Right atrium auricular region (tissue), 2 donors: Measurements from ENCODE around the gene LCN12. TPM values are rescaled to one million over a fixed set of nuclear protein-coding genes. Genes with fewer than 3 reads are reported as not detected.

Experiments
- DNase-seq: peaks from one replicate; pipeline ENCODE4 v3.0.0-alpha.2; 2019; ENCODE audit warnings: low spot score
- H3K27ac ChIP-seq, 2 donors: fragments of 200-600 bp; sonication (generic); 1 replicate in 1 of 2; 2 replicates in 1 of 2; pipeline ENCODE4 v1.5.1; 2016 to 2019
- H3K27me3 ChIP-seq, 2 donors: fragments of 200-600 bp; sonication (generic); one replicate each; pipeline versions ENCODE4 v1.5.1 to v1.6.0; 2017 to 2019
- H3K36me3 ChIP-seq: fragments of 200-600 bp; sonication (generic); one replicate; pipeline ENCODE4 v1.5.1; 2016
- H3K4me1 ChIP-seq, 2 donors: fragments of 200-600 bp; sonication (generic); one replicate each; pipeline versions ENCODE4 v1.5.1 to v1.6.0; 2017 to 2019
- H3K4me3 ChIP-seq, 2 donors: fragments of 200-600 bp; sonication (generic); 1 replicate in 1 of 2; 2 replicates in 1 of 2; pipeline ENCODE4 v1.5.1; 2017 to 2019; ENCODE audit warnings: mild to moderate bottlenecking in 1 of 2, moderate library complexity in 1 of 2
- H3K9me3 ChIP-seq, 2 donors: fragments of 200-600 bp; sonication (generic); one replicate each; pipeline ENCODE4 v1.5.1; 2019
- CTCF ChIP-seq, 2 donors: fragments of 200-600 bp; sonication (generic); IDR thresholded peaks; one replicate each; pipeline ENCODE4 v1.5.1; 2019; ENCODE audit warnings: antibody characterized with exemption in 2 of 2
- total RNA-seq, 2 donors: library from RNA; depleted of rRNA; stranded (reverse); fragments of >200 nt; gene quantifications; one replicate each; pipeline ENCODE4 v1.1.0, GENCODE V29; 2016

LCN12 gene
- total RNA-seq, 2 donors from 2014 or later: 10.8 to 11.3 TPM

DNA sequence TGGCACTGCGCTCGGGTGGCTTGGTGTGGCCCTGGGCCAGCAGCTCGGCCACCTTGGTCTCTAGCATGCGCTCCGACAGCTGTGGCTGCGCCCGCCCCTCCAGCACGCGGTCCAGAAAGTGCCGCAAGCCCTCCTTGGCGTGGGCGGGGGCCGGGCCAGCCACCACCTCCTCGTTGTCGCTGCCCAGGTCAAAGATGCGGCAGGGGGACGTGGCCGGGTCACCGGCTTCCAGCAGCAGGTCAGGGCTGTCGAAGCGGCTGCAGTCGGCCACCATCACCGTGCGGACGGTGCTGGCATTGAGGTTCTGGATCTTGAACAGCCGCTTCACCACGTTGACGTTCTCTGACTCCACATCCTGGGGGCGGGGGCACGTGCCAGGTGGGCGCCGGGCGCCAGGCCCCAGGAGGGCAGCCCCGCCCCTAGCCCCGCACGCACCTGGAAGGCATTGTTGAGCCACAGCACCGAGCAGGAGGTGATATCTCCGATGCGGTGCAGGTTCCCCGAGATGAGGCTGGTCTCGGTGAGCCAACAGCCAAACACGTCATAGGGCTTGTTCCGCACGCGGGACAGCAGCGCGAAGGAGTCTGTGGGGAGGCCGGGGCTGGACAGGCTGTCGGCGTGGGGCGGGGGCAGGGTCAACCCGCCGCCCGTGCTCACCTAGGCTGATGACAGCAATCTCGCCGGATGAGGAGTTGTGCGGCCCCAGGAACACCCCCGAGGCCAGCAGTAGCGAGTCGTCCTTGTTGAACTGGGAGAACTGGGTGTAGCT, 9.8 kb upstream of the LCN12 start:
- H3K4me1 ChIP-seq: peaks cover 0 to 37% of the 10 kb centered on the region in 2 donors
- no peak for DNase-seq
- H3K27ac ChIP-seq: peak overlapping the region; percentile 91 to 95
- peaks cover 41% of the 10 kb centered on the region for H3K36me3 ChIP-seq
- no peaks in the 10 kb centered on the region for H3K9me3 ChIP-seq
- H3K4me3 ChIP-seq: no peak overlapping the region
- H3K27me3 ChIP-seq: no peaks in the 10 kb centered on the region
- no peak for TF ChIP-seq CTCF (IDR thresholded peaks at IDR 0.05)

DNA sequence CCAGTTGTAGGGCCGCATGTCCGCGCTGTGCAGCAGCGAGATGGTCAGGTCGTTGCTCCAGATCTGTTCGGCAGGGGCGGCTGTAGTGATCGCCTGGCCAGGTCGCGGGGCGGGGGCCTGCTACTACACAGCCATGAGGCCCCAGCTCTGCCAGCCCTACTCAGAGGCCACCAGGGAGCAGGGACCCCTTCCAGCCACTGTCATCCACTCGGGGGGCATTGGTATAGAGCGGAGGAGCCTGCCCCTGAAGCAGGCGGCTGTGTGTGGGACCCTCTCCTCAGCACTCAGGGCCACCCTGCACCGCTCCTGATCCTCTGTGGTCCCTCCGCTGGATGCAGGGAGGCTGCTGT, 9.2 kb upstream of the LCN12 start:
- Histone ChIP-seq H3K36me3 (peaks cover 41% of the 10 kb centered on the region), H3K4me3 (peak overlapping the region in 1 of 2 donors; percentile 85), H3K9me3 (no peaks in the 10 kb centered on the region), H3K27me3 (no peaks in the 10 kb centered on the region), H3K27ac (peak overlapping the region; percentile 91 to 95), H3K4me1 (peaks cover 0 to 43% of the 10 kb centered on the region in 2 donors)
- no peak for TF ChIP-seq CTCF (IDR thresholded peaks at IDR 0.05)
- no peak for DNase-seq

DNA sequence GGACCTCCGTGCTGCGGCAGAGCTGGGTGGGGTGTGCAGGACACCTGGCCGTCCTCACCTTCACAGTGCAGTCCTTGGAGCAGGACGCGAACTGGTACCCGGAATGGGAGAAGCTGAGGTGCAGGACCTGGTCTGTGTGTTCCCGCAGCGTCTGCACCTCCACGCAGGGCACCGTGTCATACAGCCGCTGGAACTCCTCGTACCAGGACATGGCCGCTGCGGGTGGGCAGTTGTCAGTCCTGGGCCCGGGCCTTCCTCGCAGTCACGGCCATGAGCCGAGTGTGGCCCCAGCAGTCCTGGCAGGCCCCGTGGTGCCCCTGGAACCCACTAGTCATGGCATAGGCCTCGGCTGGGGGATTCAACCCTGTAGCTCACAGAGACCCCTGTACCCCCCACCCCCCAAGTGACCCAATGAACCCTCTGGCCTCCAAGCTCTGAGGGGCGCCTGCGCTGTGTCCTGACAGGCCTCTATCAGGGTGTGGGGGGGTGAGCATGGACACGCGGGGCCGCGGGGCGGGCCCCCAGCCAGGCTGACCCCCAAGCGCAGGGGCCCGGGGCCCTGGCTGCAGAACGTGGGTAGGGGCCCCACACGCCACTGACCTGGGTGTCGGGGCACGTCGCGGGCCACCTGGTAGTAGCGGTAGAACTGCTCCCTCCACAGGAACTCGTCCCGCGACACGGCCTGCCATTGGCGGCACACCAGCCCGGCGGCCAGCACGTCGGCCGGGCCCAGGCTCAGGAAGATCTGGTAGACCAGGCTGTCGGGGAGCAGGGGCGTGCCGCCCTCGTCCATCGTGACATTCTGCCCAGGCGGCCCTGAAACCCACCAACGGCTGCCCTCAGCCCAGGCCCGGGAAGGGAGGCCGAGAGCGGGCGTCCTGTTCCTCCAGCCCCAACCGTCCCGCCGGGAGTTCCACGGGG, 8.5 kb upstream of the LCN12 start:
- Histone ChIP-seq H3K36me3 (peaks cover 41% of the 10 kb centered on the region), H3K4me3 (peak overlapping the region; percentile 85 to 87), H3K27ac (peak overlapping the region; percentile 91 to 95), H3K27me3 (no peaks in the 10 kb centered on the region), H3K4me1 (peaks cover 0 to 50% of the 10 kb centered on the region in 2 donors), H3K9me3 (no peaks in the 10 kb centered on the region)
- no peak for DNase-seq
- TF ChIP-seq CTCF (IDR thresholded peaks at IDR 0.05): no peak

DNA sequence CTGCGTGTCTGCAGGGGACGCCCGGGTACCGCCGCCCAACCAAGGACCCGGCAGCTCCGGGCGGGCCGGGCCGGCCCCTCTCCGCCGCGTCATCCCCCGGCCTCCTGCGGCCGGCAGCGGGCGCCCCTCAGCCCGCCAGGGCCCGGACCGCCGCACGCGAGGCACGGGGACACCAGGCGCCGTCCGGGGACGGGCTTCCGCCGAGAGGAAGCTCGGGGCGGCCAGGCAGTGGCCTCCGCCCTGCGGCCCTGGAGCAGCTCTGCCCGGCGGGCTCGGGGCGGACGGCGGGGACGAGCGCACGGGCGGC, 7.9 kb upstream of the LCN12 start:
- Histone ChIP-seq H3K36me3 (peaks cover 39% of the 10 kb centered on the region), H3K4me3 (peak overlapping the region; percentile 85 to 87), H3K27ac (peak overlapping the region; percentile 91 to 95), H3K27me3 (no peaks in the 10 kb centered on the region), H3K9me3 (no peaks in the 10 kb centered on the region), H3K4me1 (peaks cover 0 to 56% of the 10 kb centered on the region in 2 donors)
- TF ChIP-seq CTCF (IDR thresholded peaks at IDR 0.05): no peak
- no peak for DNase-seq

DNA sequence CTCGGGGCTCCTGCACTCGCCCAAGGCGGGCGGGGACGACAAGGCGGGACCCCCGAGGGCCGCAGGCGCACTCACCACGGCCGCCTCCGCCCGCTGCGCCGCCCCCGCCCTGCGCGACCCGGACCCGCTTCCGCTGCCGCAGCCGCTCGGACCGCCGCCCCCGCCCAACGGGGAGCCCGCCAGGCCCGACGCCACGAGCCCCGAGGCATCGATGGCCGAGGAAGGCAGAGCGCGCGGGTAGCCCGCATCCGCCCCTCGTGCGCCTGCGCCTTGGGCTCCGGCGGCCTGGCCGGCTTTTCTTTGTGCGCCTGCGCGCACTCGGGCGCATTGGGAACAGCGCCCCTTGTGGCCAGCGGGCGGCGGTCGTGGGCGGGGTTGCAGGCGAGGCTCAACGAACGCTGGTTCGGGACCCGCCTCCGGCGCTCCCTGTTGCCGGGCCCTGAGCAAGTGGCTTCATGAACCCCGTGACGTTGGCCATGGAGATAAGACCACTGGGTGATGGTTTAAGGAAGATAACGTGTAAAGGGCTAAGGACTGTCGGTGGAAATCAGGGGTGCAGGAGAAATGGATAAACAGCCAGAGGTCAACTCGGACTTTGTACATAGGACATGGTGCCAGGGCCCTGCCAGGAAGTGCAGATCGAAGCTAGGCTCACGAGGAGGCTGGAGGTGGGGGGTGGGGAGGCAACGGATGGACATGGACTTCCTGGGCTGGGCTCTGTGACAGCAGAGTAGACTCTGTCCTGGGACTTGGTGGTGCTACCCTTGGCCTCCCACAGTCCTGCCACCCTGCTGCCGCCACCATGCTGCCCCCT, 7.3 kb upstream of the LCN12 start, which contains the start of the genes C8G and FBXW5:
TSS of gene C8G (plus strand) at position 725 of the 814 bp plus-strand sequence. CDS start at position 803, 78 bp downstream.
TSS of gene FBXW5 (minus strand) at position 220 of the 814 bp plus-strand sequence. CDS start 655 bp downstream, outside the sequence.
- Histone ChIP-seq H3K27me3 (no peaks in the 10 kb centered on the region), H3K27ac (peak within 1 kb of the TSS; percentile 91 to 95), H3K4me3 (peak within 1 kb of the TSS; percentile 85 to 87), H3K4me1 (peaks cover 0 to 61% of the 10 kb centered on the region in 2 donors), H3K9me3 (no peaks in the 10 kb centered on the region), H3K36me3 (peaks cover 34% of the 10 kb centered on the region)
- TF ChIP-seq CTCF (IDR thresholded peaks at IDR 0.05): peak; percentile 97 to 99
- peak; percentile 91 for DNase-seq
